HG03439 (cell line): ENCODE data around the gene SERINC5.
A peak's percentile ranks its signal among the peaks of the same experiment; 100 is the strongest.
"Not testable (repeated sequence)": the region's sequence is repeated elsewhere in the genome, so short reads cannot be mapped to it uniquely, and the experiment has no call there.

Source experiments
- ATAC-seq: cut with Tn5 transposase; IDR thresholded peaks from one replicate; pipeline ENCODE4 v1.9.1; 2021; ENCODE audit warnings: mild to moderate bottlenecking, moderate library complexity; ENCODE audit not compliant: unreplicated experiment

The SERINC5 gene

GRCh38 chr5:80255811-80256712 is at the start of gene SERINC5:
SERINC5 (minus strand) TSS chr5:80256048; CDS start chr5:80255922, 126 bp downstream.
- peak; percentile 87 for ATAC-seq

- ATAC-seq: no peak
Measured at GRCh38 chr5:80302636-80303035, 46.8 kb upstream of the SERINC5 start.

GRCh38 chr5:80301342-80301741 is 45.5 kb upstream of the SERINC5 start:
- not testable (repeated sequence) for ATAC-seq

- not testable (repeated sequence) for ATAC-seq
Measured at GRCh38 chr5:80300796-80301195, 44.9 kb upstream of the SERINC5 start.

- ATAC-seq: no peak
Measured at GRCh38 chr5:80300125-80300524, 44.3 kb upstream of the SERINC5 start.

- ATAC-seq: no peak
Measured at GRCh38 chr5:80299601-80300000, 43.8 kb upstream of the SERINC5 start.

GRCh38 chr5:80296121-80296520 is 40.3 kb upstream of the SERINC5 start:
- ATAC-seq: no peak

GRCh38 chr5:80291761-80292160 is 35.9 kb upstream of the SERINC5 start:
- ATAC-seq: no peak

- ATAC-seq: no peak
Measured at GRCh38 chr5:80289320-80289719, 33.5 kb upstream of the SERINC5 start.

- no peak for ATAC-seq
Measured at GRCh38 chr5:80288177-80288576, 32.3 kb upstream of the SERINC5 start.

- no peak for ATAC-seq
Measured at GRCh38 chr5:80284720-80285119, 28.9 kb upstream of the SERINC5 start.

GRCh38 chr5:80283360-80283759 is 27.5 kb upstream of the SERINC5 start:
- no peak for ATAC-seq

- ATAC-seq: no peak
Measured at GRCh38 chr5:80282054-80282453, 26.2 kb upstream of the SERINC5 start.

- ATAC-seq: no peak
Measured at GRCh38 chr5:80277191-80277590, 21.3 kb upstream of the SERINC5 start.

GRCh38 chr5:80276186-80276585 is 20.3 kb upstream of the SERINC5 start:
- ATAC-seq: no peak

GRCh38 chr5:80275347-80275746 is 19.5 kb upstream of the SERINC5 start:
- no peak for ATAC-seq

GRCh38 chr5:80270543-80270942 is 14.7 kb upstream of the SERINC5 start:
- ATAC-seq: not testable (repeated sequence)

GRCh38 chr5:80269991-80270438 is 14.2 kb upstream of the SERINC5 start:
- no peak for ATAC-seq

GRCh38 chr5:80268916-80269315 is 13.1 kb upstream of the SERINC5 start:
- ATAC-seq: no peak

- ATAC-seq: no peak
Measured at GRCh38 chr5:80266566-80266965, 10.7 kb upstream of the SERINC5 start.

GRCh38 chr5:80260461-80260860 is 4.6 kb upstream of the SERINC5 start:
- ATAC-seq: no peak

- ATAC-seq: no peak
Measured at GRCh38 chr5:80259511-80260203, 3.8 kb upstream of the SERINC5 start.
